Karpas-422 (cell line): Measurements from ENCODE around the gene UGT1A8. TPM values are rescaled to one million over a fixed set of nuclear protein-coding genes. Genes with fewer than 3 reads are reported as not detected.
"Not testable (repeated sequence)": the region's sequence is repeated elsewhere in the genome, so short reads cannot be mapped to it uniquely, and the experiment has no call there.

Source experiments
- DNase-seq: peaks from one replicate; pipeline ENCODE4 v3.0.0-alpha.2; 2015
- H2AFZ ChIP-seq: fragments of 200-600 bp; sonication (generic); 2 replicates; pipeline ENCODE4 v1.6.1; 2014; ENCODE audit warnings: antibody characterized with exemption, low read length, mixed read lengths
- H3K27ac ChIP-seq: fragments of 200-600 bp; sonication (generic); 2 replicates; pipeline ENCODE4 v1.5.1; 2014; ENCODE audit warnings: mild to moderate bottlenecking, low read length, moderate library complexity
- H3K27me3 ChIP-seq: fragments of 200-600 bp; sonication (generic); 2 replicates; pipeline ENCODE4 v1.6.1; 2014; ENCODE audit warnings: low read length, mixed read lengths
- H3K36me3 ChIP-seq: fragments of 200-600 bp; sonication (generic); 2 replicates; pipeline ENCODE4 v1.6.1; 2014; ENCODE audit warnings: low read length, mixed read lengths; ENCODE audit not compliant: insufficient read depth
- H3K4me1 ChIP-seq: fragments of 200-600 bp; sonication (generic); 2 replicates; pipeline ENCODE4 v1.6.1; 2014; ENCODE audit warnings: mild to moderate bottlenecking, low read length, mixed read lengths
- H3K4me2 ChIP-seq: fragments of 200-600 bp; sonication (generic); 2 replicates; pipeline ENCODE4 v1.6.1; 2014; ENCODE audit warnings: low read length, low read depth, mild to moderate bottlenecking; ENCODE audit not compliant: poor library complexity, severe bottlenecking
- H3K4me3 ChIP-seq: fragments of 200-600 bp; sonication (generic); 2 replicates; pipeline ENCODE4 v1.5.1; 2014; ENCODE audit warnings: mild to moderate bottlenecking, antibody characterized with exemption, low read length, mixed read lengths
- H3K79me2 ChIP-seq: fragments of 200-600 bp; sonication (generic); 2 replicates; pipeline ENCODE4 v1.6.1; 2014; ENCODE audit warnings: mild to moderate bottlenecking, low read length, mixed read lengths
- H3K9ac ChIP-seq: fragments of 200-600 bp; sonication (generic); 2 replicates; pipeline ENCODE4 v1.6.0; 2014; ENCODE audit warnings: low read length
- H3K9me2 ChIP-seq: fragments of 200-600 bp; sonication (generic), shearing (Covaris generic); replicated peaks from 2 replicates; pipeline ENCODE4 v1.6.0; 2014; ENCODE audit warnings: mild to moderate bottlenecking, low read length, moderate library complexity; ENCODE audit not compliant: insufficient read depth
- H3K9me3 ChIP-seq: fragments of 300-700, 200-600 bp; sonication (generic); 2 replicates; pipeline ENCODE4 v1.6.1; 2014; ENCODE audit warnings: low read length, mixed read lengths
- H4K20me1 ChIP-seq: fragments of 200-600 bp; sonication (generic); 2 replicates; pipeline ENCODE4 v1.6.1; 2014; ENCODE audit warnings: mild to moderate bottlenecking, antibody characterized with exemption, low read length, low read depth; ENCODE audit not compliant: insufficient read depth
- total RNA-seq: library from RNA; depleted of rRNA; stranded (reverse); fragments of >200 nt; shearing (Covaris generic); gene quantifications from 2 replicates; pipeline ENCODE4 v1.2.3, GENCODE V29; 2014; ENCODE audit warnings: low replicate concordance

Gene UGT1A8
- total RNA-seq, 1 experiment from 2014 or later = not detected

DNA sequence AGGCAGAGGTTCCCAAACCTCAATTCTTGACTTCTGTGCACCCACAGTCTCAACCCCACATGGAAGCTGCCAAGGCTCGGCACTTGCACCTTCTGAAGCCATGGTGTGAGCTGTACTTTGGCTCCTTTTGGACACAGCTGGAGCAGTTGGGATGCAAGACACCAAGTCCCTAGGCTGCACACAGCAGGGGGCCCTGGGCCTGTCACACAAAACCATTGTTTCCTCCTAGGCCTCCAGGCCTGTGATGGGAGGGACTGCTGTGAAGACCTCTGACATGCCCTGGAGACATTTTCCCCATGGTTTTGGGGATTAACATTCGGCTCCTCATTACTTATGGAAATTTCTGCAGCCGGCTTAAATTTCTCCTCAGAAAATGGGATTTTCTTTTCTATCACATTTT, 28.6 kb downstream of the UGT1A8 start:
- not testable (repeated sequence) for H3K9me2 ChIP-seq, H3K36me3 ChIP-seq, H4K20me1 ChIP-seq, H3K79me2 ChIP-seq, H3K4me1 ChIP-seq, H2AFZ ChIP-seq, H3K4me2 ChIP-seq, H3K27ac ChIP-seq, H3K4me3 ChIP-seq, H3K9ac ChIP-seq, DNase-seq, H3K9me3 ChIP-seq, H3K27me3 ChIP-seq

GRCh38 chr2:233650981-233651380, 33.5 kb downstream of the UGT1A8 start:
- Histone ChIP-seq H3K27me3 (no peaks in the 10 kb centered on the region), H3K9me2 (no peaks in the 10 kb centered on the region), H4K20me1 (no peaks in the 10 kb centered on the region), H3K4me1 (no peaks in the 10 kb centered on the region), H3K4me2 (no peak overlapping the region), H3K27ac (no peak overlapping the region), H3K79me2 (no peaks in the 10 kb centered on the region), H3K9me3 (no peaks in the 10 kb centered on the region), H3K9ac (no peak overlapping the region), H3K4me3 (no peak overlapping the region), H3K36me3 (no peaks in the 10 kb centered on the region), H2AFZ (no peak overlapping the region)
- DNase-seq = no peak

GRCh38 chr2:233651430-233651829, 34.0 kb downstream of the UGT1A8 start:
- H3K27me3 ChIP-seq = no peaks in the 10 kb centered on the region
- H3K9me2 ChIP-seq = no peaks in the 10 kb centered on the region
- H3K4me1 ChIP-seq = no peaks in the 10 kb centered on the region
- no peak overlapping the region for H2AFZ ChIP-seq
- H3K36me3 ChIP-seq = no peaks in the 10 kb centered on the region
- no peak overlapping the region for H3K4me2 ChIP-seq
- no peak overlapping the region for H3K27ac ChIP-seq
- DNase-seq = no peak
- H3K9me3 ChIP-seq = no peaks in the 10 kb centered on the region
- no peaks in the 10 kb centered on the region for H4K20me1 ChIP-seq
- no peak overlapping the region for H3K9ac ChIP-seq
- H3K4me3 ChIP-seq = no peak overlapping the region
- no peaks in the 10 kb centered on the region for H3K79me2 ChIP-seq

- Histone ChIP-seq H3K4me3 (no peak overlapping the region), H4K20me1 (no peaks in the 10 kb centered on the region), H3K27me3 (no peaks in the 10 kb centered on the region), H3K27ac (no peak overlapping the region), H2AFZ (no peak overlapping the region), H3K4me1 (no peaks in the 10 kb centered on the region), H3K4me2 (no peak overlapping the region), H3K79me2 (no peaks in the 10 kb centered on the region), H3K36me3 (no peaks in the 10 kb centered on the region), H3K9me2 (no peaks in the 10 kb centered on the region), H3K9me3 (no peaks in the 10 kb centered on the region), H3K9ac (no peak overlapping the region)
- DNase-seq = no peak
These were observed 37.1 kb downstream of the UGT1A8 start for GRCh38 chr2:233654501-233654900.

DNA sequence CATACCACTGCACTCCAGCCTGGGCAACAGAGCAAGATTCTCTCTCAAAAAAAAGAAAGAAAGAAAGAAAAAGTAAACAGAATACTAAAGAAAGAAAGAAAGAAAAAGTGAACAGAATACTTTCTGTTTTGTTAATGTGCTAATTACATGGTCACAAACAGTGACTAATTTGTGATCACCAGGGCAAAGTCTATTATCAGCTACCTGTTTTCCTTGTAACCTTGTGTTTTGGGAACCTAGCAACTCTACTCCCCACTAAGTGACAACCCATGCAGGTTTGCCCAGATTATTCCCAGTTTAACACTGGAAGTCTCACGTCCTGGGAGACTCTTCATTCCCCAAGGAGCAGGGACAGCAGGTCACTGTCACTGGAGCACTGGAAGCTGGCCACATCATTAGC, 37.6 kb downstream of the UGT1A8 start:
- no peaks in the 10 kb centered on the region for H3K4me1 ChIP-seq
- H2AFZ ChIP-seq = no peak overlapping the region
- DNase-seq = no peak
- H4K20me1 ChIP-seq = no peaks in the 10 kb centered on the region
- no peaks in the 10 kb centered on the region for H3K79me2 ChIP-seq
- H3K9me3 ChIP-seq = no peaks in the 10 kb centered on the region
- H3K4me3 ChIP-seq = no peak overlapping the region
- H3K4me2 ChIP-seq = no peak overlapping the region
- H3K9me2 ChIP-seq = no peaks in the 10 kb centered on the region
- H3K27ac ChIP-seq = no peak overlapping the region
- no peaks in the 10 kb centered on the region for H3K36me3 ChIP-seq
- H3K9ac ChIP-seq = no peak overlapping the region
- H3K27me3 ChIP-seq = no peaks in the 10 kb centered on the region

- not testable (repeated sequence) for DNase-seq, H3K27ac ChIP-seq, H3K9me3 ChIP-seq, H3K4me1 ChIP-seq, H3K9ac ChIP-seq, H3K4me3 ChIP-seq, H2AFZ ChIP-seq, H3K9me2 ChIP-seq, H3K79me2 ChIP-seq, H3K36me3 ChIP-seq, H3K4me2 ChIP-seq, H3K27me3 ChIP-seq, H4K20me1 ChIP-seq
These were observed 38.5 kb downstream of the UGT1A8 start for GRCh38 chr2:233655943-233656342.

- Histone ChIP-seq H3K4me2 (no peak overlapping the region), H3K4me1 (no peaks in the 10 kb centered on the region), H3K27ac (no peak overlapping the region), H2AFZ (no peak overlapping the region), H3K9me2 (no peaks in the 10 kb centered on the region), H3K27me3 (no peaks in the 10 kb centered on the region), H3K36me3 (no peaks in the 10 kb centered on the region), H3K9ac (no peak overlapping the region), H3K79me2 (no peaks in the 10 kb centered on the region), H3K9me3 (no peaks in the 10 kb centered on the region), H3K4me3 (no peak overlapping the region), H4K20me1 (no peaks in the 10 kb centered on the region)
- DNase-seq = no peak
These were observed 39.0 kb downstream of the UGT1A8 start for GRCh38 chr2:233656443-233656842.

DNA sequence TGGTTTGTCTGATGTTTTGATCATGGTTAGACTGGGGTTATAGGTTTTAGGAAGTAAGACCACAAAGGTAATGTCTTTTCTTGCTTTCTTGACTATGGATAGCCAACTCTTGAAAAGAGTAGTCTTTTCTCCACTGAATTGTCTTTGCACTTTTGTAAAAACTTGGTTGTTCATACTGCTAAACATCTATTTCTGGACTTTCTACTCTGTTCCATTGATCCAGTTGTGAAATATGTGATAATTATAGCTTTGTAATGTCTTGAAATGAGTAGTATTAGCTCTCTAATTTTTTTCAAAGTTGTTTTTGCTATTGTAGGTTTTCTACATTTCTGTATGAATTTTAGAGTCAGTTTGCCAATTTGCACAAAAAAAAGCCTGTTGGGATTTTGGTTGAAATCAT, 41.2 kb downstream of the UGT1A8 start:
- no peak overlapping the region for H3K4me3 ChIP-seq
- DNase-seq = no peak
- H3K4me2 ChIP-seq = no peak overlapping the region
- no peaks in the 10 kb centered on the region for H3K36me3 ChIP-seq
- H3K9ac ChIP-seq = no peak overlapping the region
- H3K27me3 ChIP-seq = no peaks in the 10 kb centered on the region
- H3K27ac ChIP-seq = no peak overlapping the region
- no peaks in the 10 kb centered on the region for H3K4me1 ChIP-seq
- H2AFZ ChIP-seq = no peak overlapping the region
- H3K9me3 ChIP-seq = no peaks in the 10 kb centered on the region
- no peaks in the 10 kb centered on the region for H4K20me1 ChIP-seq
- no peaks in the 10 kb centered on the region for H3K9me2 ChIP-seq
- no peaks in the 10 kb centered on the region for H3K79me2 ChIP-seq

- Histone ChIP-seq H3K79me2 (no peaks in the 10 kb centered on the region), H3K27me3 (no peaks in the 10 kb centered on the region), H2AFZ (no peak overlapping the region), H3K4me2 (no peak overlapping the region), H3K27ac (no peak overlapping the region), H4K20me1 (no peaks in the 10 kb centered on the region), H3K9me2 (no peaks in the 10 kb centered on the region), H3K4me3 (no peak overlapping the region), H3K9ac (no peak overlapping the region), H3K36me3 (no peaks in the 10 kb centered on the region), H3K9me3 (no peaks in the 10 kb centered on the region), H3K4me1 (no peaks in the 10 kb centered on the region)
- DNase-seq = no peak
These were observed 46.5 kb downstream of the UGT1A8 start for GRCh38 chr2:233663911-233664310.
